ENCODE measurements around the gene RPS15.
"Not testable (repeated sequence)": the region's sequence is repeated elsewhere in the genome, so short reads cannot be mapped to it uniquely, and the experiment has no call there.

RPS15 gene

GRCh38 chr19:1471010-1471514 is 32.9 kb downstream of the RPS15 start:
- no peak for DNase-seq

- no peak for DNase-seq
Observed at GRCh38 chr19:1471515-1472160, 33.4 kb downstream of the RPS15 start.

GRCh38 chr19:1472231-1473084 is 34.3 kb downstream of the RPS15 start:
- DNase-seq = no peak

GRCh38 chr19:1473085-1473851 is 35.1 kb downstream of the RPS15 start:
- no peak for DNase-seq

- DNase-seq = no peak
Observed at GRCh38 chr19:1474011-1474764, 36.0 kb downstream of the RPS15 start.

- no peak for DNase-seq
Observed at GRCh38 chr19:1474765-1475351, 36.7 kb downstream of the RPS15 start.

GRCh38 chr19:1475751-1476437 is 37.7 kb downstream of the RPS15 start:
- DNase-seq = no peak

GRCh38 chr19:1477056-1477455 is 38.9 kb downstream of the RPS15 start:
- not testable (repeated sequence) for DNase-seq

- peak; percentile 92 for DNase-seq
Observed at GRCh38 chr19:1478934-1479707, 40.9 kb downstream of the RPS15 start, which contains the start of gene C19orf25. Gene C19orf25, minus strand, starts transcription at chr19:1479215. Its CDS starts 312 bp downstream, at chr19:1478903.

GRCh38 chr19:1481224-1481892 is 43.2 kb downstream of the RPS15 start:
- DNase-seq = no peak

- no peak for DNase-seq
Observed at GRCh38 chr19:1481893-1482360, 43.7 kb downstream of the RPS15 start.

GRCh38 chr19:1482361-1483130 is 44.4 kb downstream of the RPS15 start:
- no peak for DNase-seq

- DNase-seq = no peak
Observed at GRCh38 chr19:1483131-1483978, 45.2 kb downstream of the RPS15 start.

- no peak for DNase-seq
Observed at GRCh38 chr19:1483979-1484428, 45.8 kb downstream of the RPS15 start.

GRCh38 chr19:1486720-1487575 is 48.8 kb downstream of the RPS15 start:
- no peak for DNase-seq

GRCh38 chr19:1487576-1488281 is 49.5 kb downstream of the RPS15 start:
- DNase-seq = no peak
